HepG2 (cell line): ENCODE data around the gene TANGO6. TPM values are rescaled to one million over a fixed set of nuclear protein-coding genes. Genes with fewer than 3 reads are reported as not detected.

Source experiments
- ATAC-seq: fragments of 200-7000 bp; cut with Tn5 transposase; 3 replicates; pipeline ENCODE4 v1.9.1; 2020; ENCODE audit warnings: mild to moderate bottlenecking, moderate library complexity
- BruUV-seq: library from RNA; stranded (reverse); fragments of 400-500 nt; replicated peaks from 2 replicates; lab custom pipeline; 2021; lab: Mats Ljungman, UMichigan
- CTCF ChIA-PET: fragments of 300-600 bp; formaldehyde crosslinking; extraction: SDS; loops from one replicate; lab custom pipeline; 2021; ENCODE audit warnings: low total read pairs, inconsistent platforms, low intra/inter-chr PET ratio; lab: Yijun Ruan, JAX
- POLR2A ChIA-PET: fragments of 350-600 bp; sonication (Branson Sonifier 250); formaldehyde crosslinking; loops from one replicate; lab custom pipeline; 2020; ENCODE audit warnings: antibody characterized with exemption, inconsistent platforms; lab: Yijun Ruan, JAX
- DNase-seq: peaks from one replicate; pipeline ENCODE4 v3.0.0-alpha.2; 2015; ENCODE audit warnings: low spot score
- FAIRE-seq: peaks from 3 replicates; lab custom pipeline; 2011; peaks lifted over from hg19 to GRCh38; lab: Jason Lieb, UNC
- H2AFZ ChIP-seq: one replicate; pipeline ENCODE4 v1.6.1; 2011; ENCODE audit warnings: low read length, inconsistent platforms
- H3K27ac ChIP-seq: fragments of 300-600 bp; 3 replicates; pipeline ENCODE4 v1.8.0; 2011; ENCODE audit warnings: mixed run types, mild to moderate bottlenecking, mixed read lengths, low read length, inconsistent platforms; ENCODE audit not compliant: insufficient read depth; ENCODE audit errors: extremely low read length
- H3K27me3 ChIP-seq, 2 experiments: fragments of 200-600 bp in 1 of 2; 2 replicates in 1 of 2; 3 replicates in 1 of 2; pipeline versions ENCODE4 v1.6.0 to v1.8.0; 2011; ENCODE audit warnings: low read length in 2 of 2, mild to moderate bottlenecking in 2 of 2, moderate library complexity in 2 of 2, inconsistent platforms in 1 of 2; ENCODE audit not compliant: insufficient read depth in 2 of 2, control insufficient read depth in 1 of 2
- H3K36me3 ChIP-seq, 2 experiments: fragments of 200-600 bp in 1 of 2; replicated peaks in 1 of 2; 2 replicates in 1 of 2; 3 replicates in 1 of 2; pipeline versions ENCODE4 v1.5.1 to v1.8.0; 2011; ENCODE audit warnings: low read length in 2 of 2, inconsistent platforms in 1 of 2; ENCODE audit not compliant: insufficient read depth in 2 of 2, control insufficient read depth in 1 of 2
- H3K4me1 ChIP-seq: 2 replicates; pipeline ENCODE4 v1.5.1; 2012; ENCODE audit warnings: low read length, inconsistent platforms; ENCODE audit not compliant: insufficient read depth
- H3K4me2 ChIP-seq: 2 replicates; pipeline ENCODE4 v1.6.0; 2011; ENCODE audit warnings: low read depth, low read length, inconsistent platforms
- H3K4me3 ChIP-seq, 3 experiments: fragments of 200-600 bp in 1 of 3; sonication (generic), shearing (Covaris generic) in 1 of 3; replicated peaks in 1 of 3; 2 replicates each; pipeline ENCODE4 v1.5.1; 2011 to 2016; ENCODE audit warnings: low read length in 3 of 3, inconsistent platforms in 2 of 3, low read depth in 2 of 3, mild to moderate bottlenecking in 2 of 3, control low read depth in 1 of 3, mixed read lengths in 1 of 3; ENCODE audit not compliant: insufficient read depth in 1 of 3
- H3K79me2 ChIP-seq: one replicate; pipeline ENCODE4 v1.6.1; 2011; ENCODE audit warnings: low read length, inconsistent platforms; ENCODE audit not compliant: insufficient read depth
- H3K9ac ChIP-seq: 2 replicates; pipeline ENCODE4 v1.6.0; 2011; ENCODE audit warnings: mild to moderate bottlenecking, low read depth, low read length, inconsistent platforms; ENCODE audit not compliant: insufficient read depth
- H3K9me3 ChIP-seq: 2 replicates; pipeline ENCODE4 v1.5.1; 2012; ENCODE audit warnings: mild to moderate bottlenecking, low read length
- H4K20me1 ChIP-seq: 2 replicates; pipeline ENCODE4 v1.6.0; 2011; ENCODE audit warnings: inconsistent platforms, mild to moderate bottlenecking, low read length, moderate library complexity; ENCODE audit not compliant: insufficient read depth
- CAMTA2 ChIP-seq: sonication (generic); formaldehyde crosslinking; IDR thresholded peaks from 2 replicates; pipeline ENCODE4 v1.4.0; 2020; ENCODE audit warnings: mild to moderate bottlenecking, missing genetic modification reagents, borderline replicate concordance
- FOXA1 ChIP-seq, 2 experiments: fragments of 450-650 bp in 1 of 2; sonication (generic) in 1 of 2; formaldehyde crosslinking in 1 of 2; IDR thresholded peaks; 2 replicates each; pipeline versions ENCODE4 v1.4.0 to v1.6.1; 2016 to 2020; ENCODE audit warnings: missing genetic modification reagents in 1 of 2
- SMAD3 ChIP-seq: sonication (generic); formaldehyde crosslinking; IDR thresholded peaks from 2 replicates; pipeline ENCODE4 v1.4.0; 2020; ENCODE audit warnings: missing genetic modification reagents
- ZNF235 ChIP-seq: sonication (generic); formaldehyde crosslinking; IDR thresholded peaks from 2 replicates; pipeline ENCODE4 v1.8.1; 2023; ENCODE audit warnings: mild to moderate bottlenecking, missing genetic modification reagents, borderline replicate concordance
- ZNF564 ChIP-seq: sonication (generic); formaldehyde crosslinking; IDR thresholded peaks from 2 replicates; pipeline ENCODE4 v1.8.1; 2023; ENCODE audit warnings: mild to moderate bottlenecking, missing genetic modification reagents
- ZNF652 ChIP-seq: IDR thresholded peaks from 2 replicates; pipeline ENCODE4 v1.6.1; 2016; ENCODE audit warnings: low read depth, borderline replicate concordance
- WGBS: methylation state at CpG from one replicate; pipeline ENCODE4 v1.1.6; 2017; ENCODE audit warnings: low lambda C conversion rate; 5-methylcytosine and 5-hydroxymethylcytosine counted together
- in situ Hi-C: cut with HindIII; loops from 2 replicates; pipeline ENCODE4 v1.10.0; 2017; ENCODE audit warnings: low pct_unique_long_range_greater_than_20kb; ENCODE audit not compliant: extremely low pct_ligation_motif_present
- intact Hi-C: fragments of 100-400 bp; cut with micrococcal nuclease; formaldehyde crosslinking; loops from one replicate; pipeline ENCODE4 v1.10.0; 2022; ENCODE audit not compliant: unreplicated experiment
- polyA plus RNA-seq, 8 experiments: library from polyadenylated mRNA; depleted of rRNA in 3 of 8; stranded (reverse) in 7 of 8; unstranded in 1 of 8; fragments of >200 nt; fragmentation: Illumina TruSeq in 4 of 8; extraction: Trizol in 4 of 8; gene quantifications; 2 replicates each; pipeline versions ENCODE4 v1.2.1 to v1.2.3, GENCODE V29; 2011 to 2016; ENCODE audit warnings: low read depth in 4 of 8, missing spikeins in 1 of 8, mixed read lengths in 1 of 8; ENCODE audit not compliant: insufficient read depth in 1 of 8
- total RNA-seq, 5 experiments: library from RNA; depleted of rRNA; stranded (reverse); fragments of >200 nt; fragmentation: Illumina TruSeq; extraction: Trizol; gene quantifications; 2 replicates each; pipeline ENCODE4 v1.2.3, GENCODE V29; 2016; ENCODE audit warnings: low read depth in 1 of 5
- TF ChIP-seq, protein P1 (sequence below): IDR thresholded peaks from 2 replicates; pipeline ENCODE4 v1.6.1; 2016; ENCODE audit warnings: missing genetic modification reagents, missing compliant biosample characterization
- TF ChIP-seq, protein P2 (sequence below): sonication (generic); formaldehyde crosslinking; IDR thresholded peaks from 2 replicates; pipeline ENCODE4 v1.8.1; 2023; ENCODE audit warnings: mild to moderate bottlenecking, moderate library complexity, missing genetic modification reagents
- TF ChIP-seq, protein P3 (sequence below): sonication (generic); formaldehyde crosslinking; IDR thresholded peaks from 2 replicates; pipeline ENCODE4 v1.9.0; 2021; ENCODE audit warnings: mild to moderate bottlenecking, missing genetic modification reagents

The TANGO6 gene
- total and polyA plus RNA-seq, 2 of the 13 experiments (the other 11 are each of a cell fraction or from before 2014, with no cell fraction given): 7.2 to 13.3 TPM

DNA sequence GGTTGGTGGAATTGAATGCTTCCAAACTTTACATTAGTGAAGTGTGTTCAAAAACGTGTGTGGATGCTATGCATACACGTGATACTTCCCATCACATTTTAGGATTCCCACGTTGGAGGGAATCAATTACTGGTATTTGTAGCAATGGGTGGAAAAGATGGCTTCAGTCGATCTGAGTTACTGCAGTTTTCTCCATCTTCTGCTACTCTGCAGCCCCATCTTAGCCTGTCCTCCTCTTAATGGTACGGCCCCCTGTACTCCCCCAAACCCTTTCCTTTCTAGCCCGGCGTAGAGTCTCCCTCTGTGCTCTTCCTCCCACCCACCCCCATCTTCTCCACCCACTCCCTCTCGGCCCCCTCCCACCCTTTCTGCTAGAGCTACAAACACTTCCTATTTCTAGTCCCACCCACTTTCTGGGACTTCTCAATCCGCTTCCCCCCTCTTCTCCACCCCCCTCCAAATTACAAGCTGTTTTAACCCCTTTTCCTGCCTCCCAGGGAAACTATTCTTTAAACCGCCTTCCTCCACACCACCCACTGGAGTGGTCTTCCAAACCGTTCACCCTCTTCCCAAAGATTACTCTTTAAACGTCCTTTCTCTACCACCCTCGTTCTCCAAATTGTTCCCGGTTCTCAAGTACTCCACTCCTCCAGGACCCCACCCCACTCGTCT lies 288.0 kb downstream of the TANGO6 start (continued):
- TF ChIP-seq SMAD3 (peak; percentile 12; the same call in 1 of the 2 replicates), ZNF652 (CRISPR knock-in tag) (0 out of 2 replicates have a peak, but pooled peaks have one; percentile 30), FOXA1 (IDR thresholded peaks at IDR 0.05) (no peak), FOXA1 (CRISPR knock-in tag; IDR thresholded peaks at IDR 0.05) (no peak), ZNF564 (0 out of 2 replicates have a peak, but pooled peaks have one; percentile 10), ZNF235 (0 out of 2 replicates have a peak, but pooled peaks have one; percentile 2)
- TF ChIP-seq, protein P1, sequence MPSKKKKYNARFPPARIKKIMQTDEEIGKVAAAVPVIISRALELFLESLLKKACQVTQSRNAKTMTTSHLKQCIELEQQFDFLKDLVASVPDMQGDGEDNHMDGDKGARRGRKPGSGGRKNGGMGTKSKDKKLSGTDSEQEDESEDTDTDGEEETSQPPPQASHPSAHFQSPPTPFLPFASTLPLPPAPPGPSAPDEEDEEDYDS (CRISPR knock-in tag): 0 out of 2 replicates have a peak, but pooled peaks have one; percentile 10
- TF ChIP-seq, protein P2, sequence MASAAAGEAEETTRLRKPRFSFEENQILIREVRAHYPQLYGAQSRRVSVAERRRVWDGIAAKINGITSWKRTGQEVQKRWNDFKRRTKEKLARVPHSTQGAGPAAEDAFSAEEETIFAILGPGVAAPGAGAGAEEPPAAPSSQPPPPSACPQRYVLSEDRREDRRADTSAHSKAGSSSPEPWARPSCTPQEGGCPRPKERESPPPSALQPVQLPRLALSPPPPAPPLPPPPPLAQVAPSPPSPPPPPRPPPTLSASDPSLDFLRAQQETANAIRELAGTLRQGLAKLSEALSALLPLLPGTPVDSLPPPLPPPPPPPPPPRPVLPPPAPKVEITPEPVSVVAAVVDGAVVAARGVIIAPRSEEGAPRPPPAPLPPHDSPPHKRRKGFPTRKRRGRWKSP: 0 out of 2 replicates have a peak, but pooled peaks have one; percentile 55

DNA sequence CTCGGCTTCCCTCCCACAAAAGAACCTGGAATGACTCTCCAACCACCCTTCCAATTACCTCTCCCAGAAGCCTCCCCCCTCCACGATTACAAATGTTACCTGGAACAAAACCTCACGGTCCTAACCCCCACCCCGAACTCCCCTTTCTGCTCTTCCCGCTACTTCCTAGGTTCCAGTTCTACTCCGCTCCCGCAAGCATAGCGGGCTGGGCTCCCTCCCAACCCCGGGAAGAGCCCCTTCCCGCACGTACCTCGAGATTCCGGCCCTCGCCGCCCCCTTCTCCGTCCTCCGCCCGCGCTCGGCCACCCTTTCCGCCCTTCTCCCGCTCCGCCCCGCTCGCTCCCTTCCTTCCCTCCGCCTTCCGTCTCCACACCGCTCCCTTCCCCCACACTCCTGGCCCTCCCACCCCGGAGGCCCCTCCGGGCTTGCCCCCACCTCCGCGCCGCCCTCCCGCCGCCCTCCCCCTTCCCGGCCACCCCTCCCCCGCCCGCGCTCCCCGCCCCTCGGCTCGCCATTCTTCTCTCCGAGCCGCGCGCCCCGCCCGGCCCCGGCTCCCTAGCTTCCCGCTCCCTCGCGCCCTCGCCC lies 288.6 kb downstream of the TANGO6 start:
- POLR2A ChIA-PET: interaction anchor here (0.6 to 1.6 kb wide), 6 partner anchors 18 to 288 kb away, joined by 3 to 11 read pairs (median 3); partner anchors contain the start of gene SNTB2
- H2AFZ ChIP-seq: no peak overlapping the region
- intact Hi-C loops: loop anchor here (10.0 kb wide), 1 partner anchor 607 kb away; no protein-coding TSS in a partner anchor
- 0 out of 2 replicates have a peak, but pooled peaks have one; percentile 8 for TF ChIP-seq CAMTA2 (CRISPR knock-in tag)
- TF ChIP-seq, protein P3, sequence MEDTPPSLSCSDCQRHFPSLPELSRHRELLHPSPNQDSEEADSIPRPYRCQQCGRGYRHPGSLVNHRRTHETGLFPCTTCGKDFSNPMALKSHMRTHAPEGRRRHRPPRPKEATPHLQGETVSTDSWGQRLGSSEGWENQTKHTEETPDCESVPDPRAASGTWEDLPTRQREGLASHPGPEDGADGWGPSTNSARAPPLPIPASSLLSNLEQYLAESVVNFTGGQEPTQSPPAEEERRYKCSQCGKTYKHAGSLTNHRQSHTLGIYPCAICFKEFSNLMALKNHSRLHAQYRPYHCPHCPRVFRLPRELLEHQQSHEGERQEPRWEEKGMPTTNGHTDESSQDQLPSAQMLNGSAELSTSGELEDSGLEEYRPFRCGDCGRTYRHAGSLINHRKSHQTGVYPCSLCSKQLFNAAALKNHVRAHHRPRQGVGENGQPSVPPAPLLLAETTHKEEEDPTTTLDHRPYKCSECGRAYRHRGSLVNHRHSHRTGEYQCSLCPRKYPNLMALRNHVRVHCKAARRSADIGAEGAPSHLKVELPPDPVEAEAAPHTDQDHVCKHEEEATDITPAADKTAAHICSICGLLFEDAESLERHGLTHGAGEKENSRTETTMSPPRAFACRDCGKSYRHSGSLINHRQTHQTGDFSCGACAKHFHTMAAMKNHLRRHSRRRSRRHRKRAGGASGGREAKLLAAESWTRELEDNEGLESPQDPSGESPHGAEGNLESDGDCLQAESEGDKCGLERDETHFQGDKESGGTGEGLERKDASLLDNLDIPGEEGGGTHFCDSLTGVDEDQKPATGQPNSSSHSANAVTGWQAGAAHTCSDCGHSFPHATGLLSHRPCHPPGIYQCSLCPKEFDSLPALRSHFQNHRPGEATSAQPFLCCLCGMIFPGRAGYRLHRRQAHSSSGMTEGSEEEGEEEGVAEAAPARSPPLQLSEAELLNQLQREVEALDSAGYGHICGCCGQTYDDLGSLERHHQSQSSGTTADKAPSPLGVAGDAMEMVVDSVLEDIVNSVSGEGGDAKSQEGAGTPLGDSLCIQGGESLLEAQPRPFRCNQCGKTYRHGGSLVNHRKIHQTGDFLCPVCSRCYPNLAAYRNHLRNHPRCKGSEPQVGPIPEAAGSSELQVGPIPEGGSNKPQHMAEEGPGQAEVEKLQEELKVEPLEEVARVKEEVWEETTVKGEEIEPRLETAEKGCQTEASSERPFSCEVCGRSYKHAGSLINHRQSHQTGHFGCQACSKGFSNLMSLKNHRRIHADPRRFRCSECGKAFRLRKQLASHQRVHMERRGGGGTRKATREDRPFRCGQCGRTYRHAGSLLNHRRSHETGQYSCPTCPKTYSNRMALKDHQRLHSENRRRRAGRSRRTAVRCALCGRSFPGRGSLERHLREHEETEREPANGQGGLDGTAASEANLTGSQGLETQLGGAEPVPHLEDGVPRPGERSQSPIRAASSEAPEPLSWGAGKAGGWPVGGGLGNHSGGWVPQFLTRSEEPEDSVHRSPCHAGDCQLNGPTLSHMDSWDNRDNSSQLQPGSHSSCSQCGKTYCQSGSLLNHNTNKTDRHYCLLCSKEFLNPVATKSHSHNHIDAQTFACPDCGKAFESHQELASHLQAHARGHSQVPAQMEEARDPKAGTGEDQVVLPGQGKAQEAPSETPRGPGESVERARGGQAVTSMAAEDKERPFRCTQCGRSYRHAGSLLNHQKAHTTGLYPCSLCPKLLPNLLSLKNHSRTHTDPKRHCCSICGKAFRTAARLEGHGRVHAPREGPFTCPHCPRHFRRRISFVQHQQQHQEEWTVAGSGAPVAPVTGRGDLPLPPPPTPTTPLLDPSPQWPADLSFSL (CRISPR knock-in tag): 0 out of 2 replicates have a peak, but pooled peaks have one; percentile 30

More for the DNA sequence above, 288.6 kb downstream of the TANGO6 start:
- H3K4me1 ChIP-seq: peaks cover 50% of the 10 kb centered on the region
- peak overlapping the region; percentile 99 for H3K9ac ChIP-seq
- ATAC-seq: peak; percentile 76
- in situ Hi-C loops: no loop called here
- no peak for FAIRE-seq
- peaks cover under 1 to 22% of the 10 kb centered on the region in 2 experiments; a peak in 4 of 5 replicates for H3K36me3 ChIP-seq
- CTCF ChIA-PET: no interaction called here
- H3K27me3 ChIP-seq: no peaks in the 10 kb centered on the region; a peak in 1 of 5 replicates
- peak; percentile 79 for DNase-seq
- 2% methylated on average over 53 of the region's 53 CpGs for WGBS
- peak overlapping the region; percentile 83 for H3K4me2 ChIP-seq
- H4K20me1 ChIP-seq: 0 out of 2 replicates have a peak, but pooled peaks cover 3% of the 10 kb centered on the region
- H3K79me2 ChIP-seq: peaks cover 71% of the 10 kb centered on the region
- peak overlapping the region; percentile 87 to 98 (median 91) for H3K4me3 ChIP-seq
- BruUV-seq: no TSS peak
- H3K9me3 ChIP-seq: no peaks in the 10 kb centered on the region
- peak overlapping the region; percentile 97 for H3K27ac ChIP-seq
